Measurements from ENCODE around the gene NFKB2.

DNA sequence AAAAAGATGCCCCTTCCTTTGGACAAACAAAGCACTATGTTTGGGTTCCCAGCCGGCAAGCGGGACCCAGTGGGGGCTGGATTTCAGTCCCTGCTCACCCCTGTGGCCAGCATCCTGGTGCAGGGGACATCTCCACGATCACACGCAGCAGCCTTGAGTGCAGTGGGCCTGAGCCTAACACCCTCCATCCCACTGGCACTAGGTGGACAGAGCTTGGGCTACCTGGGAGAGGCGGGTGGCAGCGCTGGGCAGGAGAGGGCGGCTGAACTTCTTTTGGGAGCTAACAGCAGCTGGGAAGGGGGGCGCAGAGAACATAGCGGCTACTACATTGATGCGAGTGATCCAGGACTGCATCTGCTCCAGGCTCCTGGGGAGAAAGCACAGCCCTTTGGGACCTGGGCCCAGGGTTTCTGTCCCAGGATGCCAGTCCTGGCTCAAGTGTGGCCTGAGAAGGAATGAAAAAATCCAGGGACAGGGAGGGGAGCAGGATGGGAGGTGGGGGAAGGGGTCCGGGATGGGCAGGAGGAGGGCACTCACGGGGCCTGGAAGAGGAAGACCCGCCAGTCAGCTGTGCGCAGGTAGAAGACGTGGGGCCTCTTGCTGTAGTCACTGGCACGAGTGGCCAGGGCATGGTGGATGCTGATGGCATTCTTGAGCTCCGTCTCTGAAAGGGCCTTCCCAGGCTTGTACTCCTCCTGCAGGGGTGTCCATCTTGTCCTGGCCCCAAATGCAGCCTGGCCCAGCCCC, 9.0 kb downstream of the NFKB2 start:
- TF ChIP-seq, protein P1, sequence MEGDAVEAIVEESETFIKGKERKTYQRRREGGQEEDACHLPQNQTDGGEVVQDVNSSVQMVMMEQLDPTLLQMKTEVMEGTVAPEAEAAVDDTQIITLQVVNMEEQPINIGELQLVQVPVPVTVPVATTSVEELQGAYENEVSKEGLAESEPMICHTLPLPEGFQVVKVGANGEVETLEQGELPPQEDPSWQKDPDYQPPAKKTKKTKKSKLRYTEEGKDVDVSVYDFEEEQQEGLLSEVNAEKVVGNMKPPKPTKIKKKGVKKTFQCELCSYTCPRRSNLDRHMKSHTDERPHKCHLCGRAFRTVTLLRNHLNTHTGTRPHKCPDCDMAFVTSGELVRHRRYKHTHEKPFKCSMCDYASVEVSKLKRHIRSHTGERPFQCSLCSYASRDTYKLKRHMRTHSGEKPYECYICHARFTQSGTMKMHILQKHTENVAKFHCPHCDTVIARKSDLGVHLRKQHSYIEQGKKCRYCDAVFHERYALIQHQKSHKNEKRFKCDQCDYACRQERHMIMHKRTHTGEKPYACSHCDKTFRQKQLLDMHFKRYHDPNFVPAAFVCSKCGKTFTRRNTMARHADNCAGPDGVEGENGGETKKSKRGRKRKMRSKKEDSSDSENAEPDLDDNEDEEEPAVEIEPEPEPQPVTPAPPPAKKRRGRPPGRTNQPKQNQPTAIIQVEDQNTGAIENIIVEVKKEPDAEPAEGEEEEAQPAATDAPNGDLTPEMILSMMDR (IDR thresholded peaks at IDR 0.05), result no peak
- no peak for TF ChIP-seq POLR2A (IDR thresholded peaks at IDR 0.05)

Measured in thyroid gland (tissue), 4 donors.